ENCODE results near the gene WDR88. TPM values are rescaled to one million over a fixed set of nuclear protein-coding genes. Genes with fewer than 3 reads are reported as not detected.

WDR88 gene
- 0.13 TPM for polyA plus RNA-seq

- peaks cover 2% of the 10 kb centered on the region for H3K27me3 Mint-ChIP-seq
- no peak within 1 kb of the TSS for H3K4me3 Mint-ChIP-seq
- H3K27ac Mint-ChIP-seq, result peak within 1 kb of the TSS in 1 of 3 donors; percentile 53
- H3K36me3 Mint-ChIP-seq, result peaks cover 4% of the 10 kb centered on the region
- H3K9me3 Mint-ChIP-seq, result no peaks in the 10 kb centered on the region
- H3K4me1 Mint-ChIP-seq, result peaks cover 0 to 3% (median 0%) of the 10 kb centered on the region in 3 donors
Observed at GRCh38 chr19:33132021-33132420, at the start of gene WDR88. TSS of gene WDR88 (plus strand) at chr19:33132114. CDS start at chr19:33132170, 56 bp downstream.

GRCh38 chr19:33085570-33086128 lies 46.3 kb upstream of the WDR88 start:
- no peaks in the 10 kb centered on the region for H3K27me3 Mint-ChIP-seq
- no peak overlapping the region for H3K4me3 Mint-ChIP-seq
- H3K27ac Mint-ChIP-seq, result peak overlapping the region in 1 of 3 donors; percentile 56
- peaks cover 12 to 17% (median 17%) of the 10 kb centered on the region in 3 donors for H3K4me1 Mint-ChIP-seq
- peaks cover 4% of the 10 kb centered on the region for H3K36me3 Mint-ChIP-seq
- no peaks in the 10 kb centered on the region for H3K9me3 Mint-ChIP-seq

- H3K4me3 Mint-ChIP-seq, result no peak overlapping the region
- H3K9me3 Mint-ChIP-seq, result no peaks in the 10 kb centered on the region
- H3K27me3 Mint-ChIP-seq, result no peaks in the 10 kb centered on the region
- H3K36me3 Mint-ChIP-seq, result peaks cover 4% of the 10 kb centered on the region
- H3K27ac Mint-ChIP-seq, result no peak overlapping the region
- H3K4me1 Mint-ChIP-seq, result peaks cover 6% of the 10 kb centered on the region in 3 donors
Observed at GRCh38 chr19:33086955-33087354, 45.0 kb upstream of the WDR88 start.

- Mint-ChIP-seq H3K27ac (no peak overlapping the region), H3K36me3 (peaks cover 4% of the 10 kb centered on the region), H3K9me3 (no peaks in the 10 kb centered on the region), H3K27me3 (no peaks in the 10 kb centered on the region), H3K4me1 (peaks cover 2 to 5% (median 3%) of the 10 kb centered on the region in 3 donors), H3K4me3 (no peak overlapping the region)
Observed at GRCh38 chr19:33089010-33089409, 42.9 kb upstream of the WDR88 start.

GRCh38 chr19:33090179-33090578 lies 41.7 kb upstream of the WDR88 start:
- peaks cover 4% of the 10 kb centered on the region for H3K36me3 Mint-ChIP-seq
- no peak overlapping the region for H3K27ac Mint-ChIP-seq
- H3K9me3 Mint-ChIP-seq, result no peaks in the 10 kb centered on the region
- H3K27me3 Mint-ChIP-seq, result no peaks in the 10 kb centered on the region
- H3K4me3 Mint-ChIP-seq, result peak overlapping the region in 1 of 4 donors; percentile 35
- H3K4me1 Mint-ChIP-seq, result peaks cover 0 to 3% (median 0%) of the 10 kb centered on the region in 3 donors

- Mint-ChIP-seq H3K27me3 (no peaks in the 10 kb centered on the region), H3K36me3 (peaks cover 8% of the 10 kb centered on the region), H3K9me3 (no peaks in the 10 kb centered on the region), H3K27ac (no peak overlapping the region), H3K4me1 (peaks cover 0 to 4% (median 0%) of the 10 kb centered on the region in 3 donors), H3K4me3 (no peak overlapping the region)
Observed at GRCh38 chr19:33093420-33094210, 38.3 kb upstream of the WDR88 start.

GRCh38 chr19:33094436-33095067 lies 37.4 kb upstream of the WDR88 start:
- H3K27me3 Mint-ChIP-seq, result no peaks in the 10 kb centered on the region
- H3K27ac Mint-ChIP-seq, result no peak overlapping the region
- peaks cover 0 to 4% (median 0%) of the 10 kb centered on the region in 3 donors for H3K4me1 Mint-ChIP-seq
- H3K9me3 Mint-ChIP-seq, result no peaks in the 10 kb centered on the region
- H3K36me3 Mint-ChIP-seq, result peaks cover 7% of the 10 kb centered on the region
- no peak overlapping the region for H3K4me3 Mint-ChIP-seq

- H3K27ac Mint-ChIP-seq, result no peak overlapping the region
- H3K9me3 Mint-ChIP-seq, result no peaks in the 10 kb centered on the region
- H3K4me3 Mint-ChIP-seq, result no peak overlapping the region
- H3K4me1 Mint-ChIP-seq, result peaks cover 0 to 2% (median 0%) of the 10 kb centered on the region in 3 donors
- H3K27me3 Mint-ChIP-seq, result no peaks in the 10 kb centered on the region
- H3K36me3 Mint-ChIP-seq, result peaks cover 7% of the 10 kb centered on the region
Observed at GRCh38 chr19:33096005-33096404, 35.9 kb upstream of the WDR88 start.

- Mint-ChIP-seq H3K27ac (peak overlapping the region in 1 of 3 donors; percentile 35), H3K9me3 (no peaks in the 10 kb centered on the region), H3K4me3 (no peak overlapping the region), H3K4me1 (peaks cover 0 to 2% (median 0%) of the 10 kb centered on the region in 3 donors), H3K27me3 (no peaks in the 10 kb centered on the region), H3K36me3 (peaks cover 10% of the 10 kb centered on the region)
Observed at GRCh38 chr19:33098055-33098534, 33.8 kb upstream of the WDR88 start.

GRCh38 chr19:33100894-33101644 lies 30.8 kb upstream of the WDR88 start:
- Mint-ChIP-seq H3K27ac (no peak overlapping the region), H3K9me3 (no peaks in the 10 kb centered on the region), H3K27me3 (no peaks in the 10 kb centered on the region), H3K36me3 (peaks cover 15% of the 10 kb centered on the region), H3K4me3 (no peak overlapping the region), H3K4me1 (no peaks in the 10 kb centered on the region)

GRCh38 chr19:33102893-33103292 lies 29.0 kb upstream of the WDR88 start:
- Mint-ChIP-seq H3K36me3 (peaks cover 13% of the 10 kb centered on the region), H3K9me3 (no peaks in the 10 kb centered on the region), H3K4me1 (peaks cover 0 to 1% (median 0%) of the 10 kb centered on the region in 3 donors), H3K27me3 (no peaks in the 10 kb centered on the region), H3K27ac (no peak overlapping the region), H3K4me3 (no peak overlapping the region)

GRCh38 chr19:33108161-33108560 lies 23.8 kb upstream of the WDR88 start:
- Mint-ChIP-seq H3K9me3 (no peaks in the 10 kb centered on the region), H3K4me1 (peaks cover 0 to 1% (median 0%) of the 10 kb centered on the region in 3 donors), H3K4me3 (no peak overlapping the region), H3K27ac (no peak overlapping the region), H3K36me3 (peaks cover 4% of the 10 kb centered on the region), H3K27me3 (no peaks in the 10 kb centered on the region)

- no peaks in the 10 kb centered on the region for H3K27me3 Mint-ChIP-seq
- no peak overlapping the region for H3K4me3 Mint-ChIP-seq
- H3K4me1 Mint-ChIP-seq, result peaks cover 0 to 1% (median 0%) of the 10 kb centered on the region in 3 donors
- no peaks in the 10 kb centered on the region for H3K9me3 Mint-ChIP-seq
- H3K36me3 Mint-ChIP-seq, result peaks cover 1% of the 10 kb centered on the region
- H3K27ac Mint-ChIP-seq, result no peak overlapping the region
Observed at GRCh38 chr19:33110137-33110910, 21.6 kb upstream of the WDR88 start.

- Mint-ChIP-seq H3K4me3 (no peak overlapping the region), H3K27me3 (no peaks in the 10 kb centered on the region), H3K9me3 (no peaks in the 10 kb centered on the region), H3K36me3 (peaks cover 7% of the 10 kb centered on the region), H3K27ac (no peak overlapping the region), H3K4me1 (peaks cover 0 to 1% (median 0%) of the 10 kb centered on the region in 3 donors)
Observed at GRCh38 chr19:33111587-33111986, 20.3 kb upstream of the WDR88 start.
